CD4-positive, alpha-beta T cell (primary cell): ENCODE results near the gene DNAJA1. TPM values are rescaled to one million over a fixed set of nuclear protein-coding genes. Genes with fewer than 3 reads are reported as not detected.

Experiments used
- ATAC-seq: fragments of 200-7000 bp; cut with Tn5 transposase; one replicate; pipeline ENCODE4 v1.10.0; 2022; ENCODE audit warnings: mild to moderate bottlenecking; ENCODE audit not compliant: poor library complexity
- CTCF ChIA-PET: fragments of 350-600 bp; sonication (Branson Sonifier 250); formaldehyde crosslinking; loops from one replicate; lab custom pipeline; 2021; ENCODE audit warnings: antibody characterized with exemption, inconsistent platforms; lab: Charles Lee
- POLR2A ChIA-PET: fragments of 350-600 bp; sonication (Branson Sonifier 250); formaldehyde crosslinking; loops from one replicate; lab custom pipeline; 2021; ENCODE audit warnings: antibody characterized with exemption, inconsistent platforms; lab: Charles Lee
- DNase-seq, 14 experiments: peaks; one replicate each; pipeline ENCODE4 v3.0.0-alpha.2; 2013 to 2020; ENCODE audit warnings: mixed read lengths in 2 of 14
- H3K27ac ChIP-seq, 2 donors: one replicate each; pipeline versions ENCODE4 v1.5.1 to v1.7.0; 2013; ENCODE audit warnings: low read length in 2 of 2, low read depth in 1 of 2, mild to moderate bottlenecking in 1 of 2
- H3K27me3 ChIP-seq, 2 experiments: 1 replicate in 1 of 2; 2 replicates in 1 of 2; pipeline versions ENCODE4 v1.6.1 to v1.7.0; 2013; ENCODE audit warnings: low read length in 2 of 2, control low read depth in 1 of 2, mild to moderate bottlenecking in 1 of 2, moderate library complexity in 1 of 2; ENCODE audit not compliant: insufficient read depth in 2 of 2, control insufficient read depth in 1 of 2
- H3K36me3 ChIP-seq: one replicate; pipeline ENCODE4 v1.6.1; 2013; ENCODE audit warnings: low read length, control low read depth; ENCODE audit not compliant: insufficient read depth
- H3K4me1 ChIP-seq: one replicate; pipeline ENCODE4 v1.6.1; 2013; ENCODE audit warnings: low read length, control low read depth; ENCODE audit not compliant: insufficient read depth
- H3K4me3 ChIP-seq: one replicate; pipeline ENCODE4 v1.5.1; 2013; ENCODE audit warnings: mild to moderate bottlenecking, low read length, moderate library complexity
- H3K9me3 ChIP-seq, 2 experiments: 1 replicate in 1 of 2; 2 replicates in 1 of 2; pipeline versions ENCODE4 v1.6.1 to v1.7.0; 2013; ENCODE audit warnings: low read length in 2 of 2, mild to moderate bottlenecking in 2 of 2, control low read depth in 1 of 2, moderate library complexity in 1 of 2; ENCODE audit not compliant: control insufficient read depth in 1 of 2, insufficient read depth in 1 of 2
- H3K27ac Mint-ChIP-seq: one replicate; pipeline ENCODE4 v1.8.0; 2020; ENCODE audit warnings: mixed read lengths
- H3K27me3 Mint-ChIP-seq: one replicate; pipeline ENCODE4 v1.8.0; 2021; ENCODE audit warnings: mixed read lengths
- H3K36me3 Mint-ChIP-seq: one replicate; pipeline ENCODE4 v1.8.0; 2021; ENCODE audit warnings: low read depth, mixed read lengths
- H3K4me1 Mint-ChIP-seq: one replicate; pipeline ENCODE4 v1.8.0; 2021; ENCODE audit warnings: low read depth, mixed read lengths
- H3K4me3 Mint-ChIP-seq: one replicate; pipeline ENCODE4 v1.8.0; 2020; ENCODE audit warnings: mild to moderate bottlenecking, mixed read lengths
- H3K9me3 Mint-ChIP-seq: one replicate; pipeline ENCODE4 v1.8.0; 2020; ENCODE audit warnings: mixed read lengths
- CTCF ChIP-seq: fragments of 200-600 bp; IDR thresholded peaks from one replicate; pipeline ENCODE4 v1.8.0; 2022; ENCODE audit warnings: antibody characterized with exemption, mild to moderate bottlenecking
- intact Hi-C, 2 experiments: fragments of 100-400 bp; cut with DNase I in 1 of 2; cut with micrococcal nuclease in 1 of 2; formaldehyde crosslinking; loops; one replicate each; pipeline versions ENCODE4 v1.15.1 to v1.9.0; 2023 to 2025; cut with DNase I, micrococcal nuclease
- polyA plus RNA-seq, 2 donors: library from polyadenylated mRNA; unstranded; fragments of 120-200 nt; gene quantifications; one replicate each; pipeline ENCODE4 v1.2.1, GENCODE V29; 2013
- total RNA-seq, 174 experiments: library from RNA in 2 of 174; stranded (reverse) in 2 of 174; gene quantifications; one replicate each; pipeline ENCODE4 v1.2.3 and lab custom pipeline; 2021 to 2026

The DNAJA1 gene
- total RNA-seq (100 to 1,000 TPM; 150 to 156 TPM), total RNA-seq (lab: John Stamatoyannopoulos, UW) (75.5 to 810 (median 276) reads per million in 172 experiments)
- polyA plus RNA-seq (2013, experiment 1 of 2) = 77.3 TPM
- 145 TPM for polyA plus RNA-seq (2013, experiment 2 of 2)

GRCh38 chr9:33024966-33025571 is at the start of gene DNAJA1:
Gene DNAJA1 (plus strand): TSS chr9:33025273. CDS start chr9:33026485, 1,212 bp downstream.
- no peaks in the 10 kb centered on the region for H3K27me3 Mint-ChIP-seq
- DNase-seq (peak; percentile 90 to 98 (median 96)), ATAC-seq (peak; percentile 83)
- peaks cover 36% of the 10 kb centered on the region for H3K36me3 ChIP-seq
- peak within 1 kb of the TSS; percentile 99 to 100 for H3K27ac ChIP-seq
- peak within 1 kb of the TSS; percentile 93 for H3K27ac Mint-ChIP-seq
- H3K4me3 ChIP-seq = peak within 1 kb of the TSS; percentile 90
- no peaks in the 10 kb centered on the region for H3K27me3 ChIP-seq
- ChIA-PET POLR2A (interaction anchor here (0.7 to 4.1 kb wide), 17 partner anchors 10 to 474 kb away, joined by 3 to 46 read pairs (median 14); partner anchors contain the start of genes APTX, B4GALT1, BAG1 and CHMP5), CTCF (interaction anchor here (0.7 to 1.5 kb wide), 3 partner anchors 21 to 646 kb away, joined by 3 to 4 read pairs (median 3); partner anchors contain the start of gene NFX1)
- no peaks in the 10 kb centered on the region for H3K9me3 ChIP-seq
- intact Hi-C loops = loop anchor here (1.0 to 10.0 kb wide), 5 partner anchors 24 to 473 kb away; partner anchors contain the start of genes APTX (in 1 of the 2), BAG1 (in 1 of the 2), CHMP5 (in 1 of the 2) and NOL6 (in 1 of the 2)
- H3K4me1 ChIP-seq = peaks cover 43% of the 10 kb centered on the region
- peaks cover 73% of the 10 kb centered on the region for H3K4me1 Mint-ChIP-seq
- H3K9me3 Mint-ChIP-seq = no peaks in the 10 kb centered on the region
- peak within 1 kb of the TSS; percentile 96 for H3K4me3 Mint-ChIP-seq
- peaks cover 63% of the 10 kb centered on the region for H3K36me3 Mint-ChIP-seq
- no peak for TF ChIP-seq CTCF

- no peak for DNase-seq
- Histone ChIP-seq H3K4me1 (no peaks in the 10 kb centered on the region), H3K27ac (no peak overlapping the region), H3K9me3 (no peaks in the 10 kb centered on the region), H3K4me3 (no peak overlapping the region), H3K36me3 (peaks cover 52% of the 10 kb centered on the region), H3K27me3 (no peaks in the 10 kb centered on the region)
- Mint-ChIP-seq H3K27me3 (no peaks in the 10 kb centered on the region), H3K4me1 (peaks cover 3% of the 10 kb centered on the region), H3K9me3 (no peaks in the 10 kb centered on the region), H3K4me3 (no peak overlapping the region), H3K27ac (no peak overlapping the region), H3K36me3 (peaks cover 72% of the 10 kb centered on the region)
- intact Hi-C loops = no loop called here
- no peak for TF ChIP-seq CTCF
- ChIA-PET CTCF (no interaction called here), POLR2A (no interaction called here)
- no peak for ATAC-seq
Measured at GRCh38 chr9:32978051-32978450, 47.0 kb upstream of the DNAJA1 start.

GRCh38 chr9:32986971-32987370 is 38.1 kb upstream of the DNAJA1 start:
- ATAC-seq = no peak
- Mint-ChIP-seq H3K36me3 (peaks cover 92% of the 10 kb centered on the region), H3K4me3 (no peak overlapping the region), H3K27me3 (no peaks in the 10 kb centered on the region), H3K27ac (no peak overlapping the region), H3K9me3 (no peaks in the 10 kb centered on the region), H3K4me1 (peaks cover 7% of the 10 kb centered on the region)
- Histone ChIP-seq H3K4me1 (no peaks in the 10 kb centered on the region), H3K27me3 (no peaks in the 10 kb centered on the region), H3K27ac (no peak overlapping the region), H3K4me3 (no peak overlapping the region), H3K36me3 (peaks cover 72% of the 10 kb centered on the region), H3K9me3 (no peaks in the 10 kb centered on the region)
- intact Hi-C loops = no loop called here
- ChIA-PET CTCF (no interaction called here), POLR2A (no interaction called here)
- no peak for DNase-seq
- no peak for TF ChIP-seq CTCF
